IMR-90 (cell line): ENCODE results near the gene RYR3. TPM values are rescaled to one million over a fixed set of nuclear protein-coding genes. Genes with fewer than 3 reads are reported as not detected.

Experiments used
- ATAC-seq: fragments of 200-7000 bp; cut with Tn5 transposase; 2 replicates; pipeline ENCODE4 v1.9.1; 2020; ENCODE audit warnings: low read depth, mild to moderate bottlenecking, moderate library complexity
- BruUV-seq: library from RNA; stranded (reverse); fragments of 400-500 nt; replicated peaks from 2 replicates; lab custom pipeline; 2021; lab: Mats Ljungman, UMichigan
- CTCF ChIA-PET: fragments of 300-600 bp; formaldehyde crosslinking; extraction: SDS; loops from one replicate; lab custom pipeline; 2021; ENCODE audit warnings: antibody characterized with exemption; lab: Yijun Ruan, JAX
- POLR2A ChIA-PET: fragments of 300-600 bp; sonication (Branson Sonifier 250); formaldehyde crosslinking; loops from one replicate; lab custom pipeline; 2022; ENCODE audit warnings: antibody characterized with exemption; ENCODE audit not compliant: unreplicated experiment; lab: Charles Lee
- DNase-seq: peaks from one replicate; pipeline ENCODE4 v3.0.0; 2013
- H2AFZ ChIP-seq: replicated peaks from 2 replicates; pipeline ENCODE3; 2013; ENCODE audit warnings: low read length, mild to moderate bottlenecking; ENCODE audit not compliant: poor library complexity
- H2AK5ac ChIP-seq: 2 replicates; pipeline ENCODE4 v1.6.1; 2013; ENCODE audit warnings: low read depth, low read length, inconsistent platforms
- H2AK9ac ChIP-seq: replicated peaks from 2 replicates; pipeline ENCODE3; 2013; ENCODE audit warnings: mild to moderate bottlenecking, low read depth, low read length, moderate library complexity; ENCODE audit not compliant: poor library complexity
- H2BK120ac ChIP-seq: 2 replicates; pipeline ENCODE4 v1.6.1; 2013; ENCODE audit warnings: low read depth, low read length, inconsistent platforms
- H2BK15ac ChIP-seq: 3 replicates; pipeline ENCODE4 v1.6.1; 2013; ENCODE audit warnings: low read depth, low read length, inconsistent platforms
- H2BK20ac ChIP-seq: 2 replicates; pipeline ENCODE4 v1.6.1; 2013; ENCODE audit warnings: low read depth, mild to moderate bottlenecking, inconsistent platforms, low read length, moderate library complexity
- H2BK5ac ChIP-seq: 2 replicates; pipeline ENCODE4 v1.6.1; 2013; ENCODE audit warnings: mild to moderate bottlenecking, low read depth, low read length, inconsistent platforms; ENCODE audit not compliant: poor library complexity, severe bottlenecking
- H3K14ac ChIP-seq: replicated peaks from 2 replicates; pipeline ENCODE4 v1.6.1; 2013; ENCODE audit warnings: low read depth, low read length, inconsistent platforms
- H3K18ac ChIP-seq: 2 replicates; pipeline ENCODE4 v1.6.1; 2013; ENCODE audit warnings: low read depth, low read length, control low read depth
- H3K23ac ChIP-seq: 2 replicates; pipeline ENCODE4 v1.6.1; 2013; ENCODE audit warnings: low read depth, low read length, inconsistent platforms
- H3K27ac ChIP-seq: 2 replicates; pipeline ENCODE4 v1.5.1; 2013; ENCODE audit warnings: mild to moderate bottlenecking, control low read depth, low read length; ENCODE audit not compliant: insufficient read depth
- H3K27me3 ChIP-seq: 2 replicates; pipeline ENCODE4 v1.6.1; 2013; ENCODE audit warnings: low read length; ENCODE audit not compliant: control insufficient read depth, insufficient read depth
- H3K36me3 ChIP-seq: 2 replicates; pipeline ENCODE4 v1.6.1; 2013; ENCODE audit warnings: low read length, mixed read lengths; ENCODE audit not compliant: control insufficient read depth, insufficient read depth
- H3K4ac ChIP-seq: 2 replicates; pipeline ENCODE4 v1.6.1; 2013; ENCODE audit warnings: low read depth, low read length, inconsistent platforms
- H3K4me1 ChIP-seq: 2 replicates; pipeline ENCODE4 v1.6.1; 2013; ENCODE audit warnings: low read length, mixed read lengths; ENCODE audit not compliant: control insufficient read depth, insufficient read depth
- H3K4me2 ChIP-seq: 2 replicates; pipeline ENCODE4 v1.6.1; 2013; ENCODE audit warnings: low read depth, mild to moderate bottlenecking, control low read depth, low read length, moderate library complexity
- H3K4me3 ChIP-seq: 2 replicates; pipeline ENCODE4 v1.5.1; 2013; ENCODE audit warnings: low read depth, mild to moderate bottlenecking, control low read depth, low read length, moderate library complexity; ENCODE audit not compliant: insufficient read depth
- H3K56ac ChIP-seq: 2 replicates; pipeline ENCODE4 v1.6.1; 2013; ENCODE audit warnings: low read length, inconsistent platforms; ENCODE audit not compliant: insufficient read depth; ENCODE audit errors: extremely low read depth
- H3K79me1 ChIP-seq, 2 experiments: 2 replicates each; pipeline ENCODE4 v1.6.1; 2013; ENCODE audit warnings: low read length in 2 of 2, inconsistent platforms in 1 of 2, low read depth in 1 of 2
- H3K9ac ChIP-seq: 2 replicates; pipeline ENCODE4 v1.6.1; 2013; ENCODE audit warnings: low read depth, low read length, control low read depth
- H3K9me1 ChIP-seq: 2 replicates; pipeline ENCODE4 v1.6.1; 2013; ENCODE audit warnings: low read length, inconsistent platforms; ENCODE audit not compliant: insufficient read depth
- H3K9me3 ChIP-seq: 2 replicates; pipeline ENCODE4 v1.6.1; 2013; ENCODE audit warnings: low read length; ENCODE audit not compliant: control insufficient read depth, insufficient read depth
- H4K20me1 ChIP-seq: 2 replicates; pipeline ENCODE4 v1.6.1; 2013; ENCODE audit warnings: low read length, inconsistent platforms; ENCODE audit not compliant: insufficient read depth
- H4K5ac ChIP-seq: 2 replicates; pipeline ENCODE4 v1.6.1; 2013; ENCODE audit warnings: mild to moderate bottlenecking, low read depth, low read length, control low read depth
- H4K8ac ChIP-seq, 2 experiments: 2 replicates each; pipeline ENCODE4 v1.6.1; 2013; ENCODE audit warnings: low read depth in 2 of 2, low read length in 2 of 2, control low read depth in 1 of 2, inconsistent platforms in 1 of 2
- H4K91ac ChIP-seq: 2 replicates; pipeline ENCODE4 v1.6.1; 2013; ENCODE audit warnings: low read depth, low read length, inconsistent platforms; ENCODE audit not compliant: insufficient read depth
- BHLHE40 ChIP-seq: fragments of 150-350 bp; IDR thresholded peaks from 2 replicates; pipeline ENCODE4 v1.6.1; 2016; ENCODE audit warnings: mild to moderate bottlenecking, low read depth, low read length
- CEBPB ChIP-seq: IDR thresholded peaks from 2 replicates; pipeline ENCODE4 v1.6.1; 2012; ENCODE audit warnings: low read depth, low read length, improper control_type of control experiment
- CHD1 ChIP-seq: IDR thresholded peaks from 2 replicates; pipeline ENCODE4 v1.6.1; 2012; ENCODE audit warnings: low read depth, low read length, improper control_type of control experiment
- CTCF ChIP-seq: conservative IDR thresholded peaks from 2 replicates; pipeline ENCODE4 v1.5.1; 2012; ENCODE audit warnings: mild to moderate bottlenecking, low read depth, low read length, improper control_type of control experiment
- ELK1 ChIP-seq: fragments of 150-350 bp; IDR thresholded peaks from 2 replicates; pipeline ENCODE4 v1.6.1; 2016; ENCODE audit warnings: low read depth, mild to moderate bottlenecking, low read length, moderate library complexity, borderline replicate concordance
- FOS ChIP-seq: fragments of 150-350 bp; IDR thresholded peaks from 2 replicates; pipeline ENCODE4 v1.6.1; 2016; ENCODE audit warnings: low read depth, low read length
- MAFK ChIP-seq: IDR thresholded peaks from 2 replicates; pipeline ENCODE4 v1.6.1; 2012; ENCODE audit warnings: low read depth, low read length, improper control_type of control experiment
- MAZ ChIP-seq: IDR thresholded peaks from 2 replicates; pipeline ENCODE4 v1.6.1; 2012; ENCODE audit warnings: low read depth, mild to moderate bottlenecking, low read length, improper control_type of control experiment, moderate library complexity, borderline replicate concordance
- MXI1 ChIP-seq: IDR thresholded peaks from 2 replicates; pipeline ENCODE4 v1.6.1; 2012; ENCODE audit warnings: low read depth, mild to moderate bottlenecking, low read length, moderate library complexity, borderline replicate concordance
- NFE2L2 ChIP-seq: fragments of 150-350 bp; IDR thresholded peaks from 2 replicates; pipeline ENCODE4 v1.6.1; 2016; ENCODE audit warnings: low read depth, mild to moderate bottlenecking, low read length
- POLR2A ChIP-seq: IDR thresholded peaks from 2 replicates; pipeline ENCODE4 v1.6.1; 2012; ENCODE audit warnings: mild to moderate bottlenecking, low read depth, low read length
- RAD21 ChIP-seq: IDR thresholded peaks from 2 replicates; pipeline ENCODE4 v1.6.1; 2012; ENCODE audit warnings: low read length, improper control_type of control experiment
- RCOR1 ChIP-seq: IDR thresholded peaks from 2 replicates; pipeline ENCODE4 v1.6.1; 2012; ENCODE audit warnings: mild to moderate bottlenecking, low read length, improper control_type of control experiment; ENCODE audit not compliant: insufficient replicate concordance
- RFX5 ChIP-seq: IDR thresholded peaks from 2 replicates; pipeline ENCODE4 v1.8.0; 2012; ENCODE audit warnings: low read depth, mild to moderate bottlenecking, low read length, moderate library complexity
- SMC3 ChIP-seq: fragments of 150-350 bp; IDR thresholded peaks from 2 replicates; pipeline ENCODE4 v1.6.1; 2016; ENCODE audit warnings: low read depth, mild to moderate bottlenecking, antibody characterized with exemption, low read length, moderate library complexity
- USF2 ChIP-seq: fragments of 150-350 bp; IDR thresholded peaks from 2 replicates; pipeline ENCODE4 v1.6.1; 2017; ENCODE audit warnings: mild to moderate bottlenecking, antibody characterized with exemption, low read length, low read depth
- WGBS, 2 experiments: methylation state at CpG; one replicate each; pipeline versions ENCODE4 v1.1.5 to v1.1.7; 2013; ENCODE audit warnings: missing lambda C conversion rate in 2 of 2; ENCODE audit not compliant: insufficient read length in 1 of 2; ENCODE audit errors: extremely low coverage in 2 of 2; 5-methylcytosine and 5-hydroxymethylcytosine counted together
- dilution Hi-C: fragments of 300-500 bp; cut with HindIII; formaldehyde crosslinking; loops from one replicate; pipeline ENCODE4 v1.14.3; 2018; ENCODE audit warnings: low sequenced_read_pairs; ENCODE audit not compliant: unreplicated experiment
- in situ Hi-C: fragments of 300-500 bp; cut with MboI; formaldehyde crosslinking; loops from 3 replicates; pipeline ENCODE4 v1.14.3; 2019; ENCODE audit warnings: low sequenced_read_pairs, inconsistent platforms, mixed read lengths
- intact Hi-C: fragments of 100-400 bp; cut with micrococcal nuclease; formaldehyde crosslinking; loops from 2 replicates; pipeline ENCODE4 v1.10.0; 2022
- polyA plus RNA-seq, 3 experiments: library from polyadenylated mRNA; depleted of rRNA; stranded (reverse); fragments of >200 nt; gene quantifications; 2 replicates each; pipeline ENCODE4 v1.2.3, GENCODE V29; 2012; ENCODE audit warnings: low replicate concordance in 1 of 3
- total RNA-seq: library from RNA; depleted of rRNA; stranded (reverse); fragments of >200 nt; gene quantifications from 2 replicates; pipeline ENCODE4 v1.2.3, GENCODE V29; 2012

Gene RYR3
- total and polyA plus RNA-seq, 2 of the 4 experiments (the other 2 are of a cell fraction), result 0.18 TPM; not detected in 1

- Histone ChIP-seq H4K91ac (no peak overlapping the region), H3K4me3 (no peak overlapping the region), H3K23ac (no peak overlapping the region), H2BK20ac (no peak overlapping the region), H3K4me1 (no peaks in the 10 kb centered on the region), H2AK9ac (no peak overlapping the region), H2AFZ (no peak overlapping the region), H3K9ac (no peak overlapping the region), H2AK5ac (no peak overlapping the region), H3K27ac (no peak overlapping the region), H2BK120ac (no peak overlapping the region), H3K9me1 (no peaks in the 10 kb centered on the region), H3K4ac (no peak overlapping the region), H3K56ac (no peak overlapping the region), H4K20me1 (no peaks in the 10 kb centered on the region), H3K79me1 (no peaks in the 10 kb centered on the region), H2BK5ac (no peak overlapping the region), H3K4me2 (no peak overlapping the region), H4K8ac (no peak overlapping the region), H3K18ac (no peak overlapping the region), H3K27me3 (peaks cover 8% of the 10 kb centered on the region; the same call in 1 of the 2 replicates), H4K5ac (no peak overlapping the region), H3K14ac (no peak overlapping the region), H3K9me3 (no peaks in the 10 kb centered on the region), H3K36me3 (no peaks in the 10 kb centered on the region), H2BK15ac (no peak overlapping the region)
- ATAC-seq (no peak), DNase-seq (no peak)
- intact Hi-C loops (no loop called here), in situ Hi-C loops (no loop called here), dilution Hi-C loops (no loop called here)
- no CpG with 5 or more reads among the region's 4 CpGs for WGBS, 2 experiments
- no TSS peak for BruUV-seq
- POLR2A ChIA-PET, result no interaction called here
- CTCF ChIA-PET, result no interaction called here
- TF ChIP-seq SMC3 (no peak), CTCF (no peak), RCOR1 (no peak), MXI1 (no peak), MAZ (no peak), MAFK (no peak), CEBPB (no peak), RAD21 (no peak), POLR2A (no peak), CHD1 (no peak), BHLHE40 (no peak), ELK1 (no peak), NFE2L2 (no peak), RFX5 (no peak), FOS (no peak), USF2 (no peak)
Measured at GRCh38 chr15:33448151-33448550, 137.4 kb downstream of the RYR3 start.
